Dermis blood vessel endothelial cell (primary cell): ENCODE data around the gene SKAP1. TPM values are rescaled to one million over a fixed set of nuclear protein-coding genes. Genes with fewer than 3 reads are reported as not detected.
A peak's percentile ranks its signal among the peaks of the same experiment; 100 is the strongest.

ENCODE experiments used
- DNase-seq: peaks from one replicate; pipeline ENCODE4 v3.0.0; 2010
- total RNA-seq: library from RNA; depleted of rRNA; stranded (reverse); fragments of >200 nt; gene quantifications from 2 replicates; pipeline ENCODE4 v1.2.3, GENCODE V29; 2014

Gene SKAP1
- total RNA-seq, 1 donor from 2014 or later: 0.17 TPM

DNA sequence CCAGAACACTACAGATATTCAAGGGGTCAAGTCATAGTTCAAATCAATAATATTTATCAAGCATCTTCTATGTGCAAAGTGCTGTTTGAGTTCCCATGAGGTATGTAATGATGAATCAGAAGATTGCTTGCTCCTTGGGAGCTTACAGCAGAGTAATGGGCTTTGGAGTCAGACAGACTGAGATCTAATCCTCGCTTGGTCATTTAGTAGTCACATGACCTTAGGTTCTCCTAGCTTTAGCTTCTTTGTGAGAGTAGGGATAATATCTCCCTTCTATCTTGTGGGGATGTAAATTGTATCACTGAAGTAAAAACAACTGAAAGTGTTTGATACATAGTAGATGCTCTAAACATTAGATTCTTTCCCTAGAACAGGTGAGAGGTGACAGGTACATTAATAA is 292.4 kb downstream of the SKAP1 start:
- no peak for DNase-seq

- DNase-seq: peak; percentile 14
These were observed 295.0 kb downstream of the SKAP1 start for GRCh38 chr17:48134912-48135480.

DNA sequence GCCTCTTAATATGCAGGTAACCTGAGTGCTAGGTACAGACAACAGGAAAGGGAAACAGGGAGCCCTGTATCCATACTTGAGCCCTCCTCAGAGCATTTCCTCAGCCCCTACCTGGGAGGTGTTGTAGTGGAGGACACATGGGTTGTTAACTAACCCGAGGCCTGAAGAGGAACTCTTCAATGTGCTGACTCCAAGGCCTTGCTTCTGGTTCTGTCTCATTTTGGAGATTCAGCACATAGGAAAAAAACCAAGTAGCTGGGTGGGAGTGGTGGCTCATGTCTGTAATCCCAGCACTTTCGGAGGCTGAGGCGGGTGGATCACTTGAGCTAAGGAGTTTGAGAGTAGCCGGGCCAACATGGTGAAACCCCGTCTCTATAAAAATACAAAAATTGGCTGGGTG is 297.6 kb downstream of the SKAP1 start:
- no peak for DNase-seq

DNA sequence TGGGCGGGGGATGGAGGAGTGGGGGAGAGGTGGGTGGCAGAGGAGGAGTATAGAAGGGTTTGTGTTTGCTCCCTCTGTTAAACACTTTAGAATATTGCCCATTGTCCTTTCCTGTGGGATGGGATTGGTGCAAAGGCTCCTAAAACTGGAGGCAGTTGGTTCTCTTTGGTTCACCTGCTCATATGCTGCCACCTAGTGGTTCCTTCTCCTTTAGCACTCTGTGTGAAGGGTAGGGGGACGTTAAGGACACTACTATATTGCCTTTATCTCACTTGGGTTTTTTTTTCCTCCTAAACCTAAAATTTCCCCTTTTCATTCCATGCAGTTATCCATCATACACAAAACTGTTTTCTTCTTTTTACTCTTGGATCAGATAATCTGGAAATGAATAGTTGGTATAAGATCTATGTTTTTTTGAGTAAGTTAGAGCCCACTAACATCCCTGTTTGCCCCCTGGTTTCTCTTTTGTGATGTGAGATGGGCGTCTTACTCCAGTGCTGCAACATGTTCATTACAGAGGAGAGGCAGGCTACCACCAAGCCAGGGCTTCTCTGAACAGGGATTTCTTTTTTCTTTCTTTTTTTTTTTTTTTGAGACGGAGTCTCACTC is 298.7 kb downstream of the SKAP1 start:
- DNase-seq: peak; percentile 84

DNA sequence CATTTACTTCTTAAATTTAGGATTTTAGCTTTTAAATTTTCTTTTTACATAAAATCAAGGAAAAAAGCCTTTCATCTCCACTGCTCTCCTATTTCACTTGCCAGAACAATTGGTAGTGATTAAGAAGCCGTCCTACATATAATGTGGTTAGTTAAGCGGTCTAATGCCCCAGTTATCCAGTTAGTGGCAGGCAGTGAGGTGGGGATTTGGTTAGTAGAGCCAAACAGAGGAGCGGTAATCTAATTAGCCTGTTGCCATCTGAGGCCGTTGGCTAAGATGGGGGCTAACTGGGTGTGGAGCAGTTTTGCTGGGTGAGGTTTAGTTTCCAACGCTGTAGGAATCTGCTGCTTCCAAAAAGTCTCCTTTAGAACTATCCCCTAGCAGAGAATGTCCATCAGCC is 300.0 kb downstream of the SKAP1 start:
- no peak for DNase-seq

GRCh38 chr17:48128400-48128799 is 301.6 kb downstream of the SKAP1 start:
- DNase-seq: no peak

- DNase-seq: peak; percentile 87
These were observed 302.5 kb downstream of the SKAP1 start for GRCh38 chr17:48127371-48128051.

DNA sequence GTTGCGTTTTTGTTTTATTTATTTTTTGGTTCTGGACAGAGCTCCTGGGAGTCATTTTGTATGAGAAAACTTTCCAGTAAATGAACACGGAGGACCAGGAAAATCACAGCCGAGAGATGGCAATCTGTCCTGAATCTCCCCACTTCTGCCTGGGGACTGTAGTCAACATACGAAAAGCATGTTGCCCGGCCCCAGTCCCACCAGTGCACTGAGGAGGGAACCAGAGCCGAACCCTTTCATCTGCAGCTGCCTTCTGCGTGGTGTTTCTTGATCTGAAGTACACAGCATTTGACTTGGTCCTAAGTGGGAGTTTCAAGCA is 303.5 kb downstream of the SKAP1 start:
- DNase-seq: no peak

DNA sequence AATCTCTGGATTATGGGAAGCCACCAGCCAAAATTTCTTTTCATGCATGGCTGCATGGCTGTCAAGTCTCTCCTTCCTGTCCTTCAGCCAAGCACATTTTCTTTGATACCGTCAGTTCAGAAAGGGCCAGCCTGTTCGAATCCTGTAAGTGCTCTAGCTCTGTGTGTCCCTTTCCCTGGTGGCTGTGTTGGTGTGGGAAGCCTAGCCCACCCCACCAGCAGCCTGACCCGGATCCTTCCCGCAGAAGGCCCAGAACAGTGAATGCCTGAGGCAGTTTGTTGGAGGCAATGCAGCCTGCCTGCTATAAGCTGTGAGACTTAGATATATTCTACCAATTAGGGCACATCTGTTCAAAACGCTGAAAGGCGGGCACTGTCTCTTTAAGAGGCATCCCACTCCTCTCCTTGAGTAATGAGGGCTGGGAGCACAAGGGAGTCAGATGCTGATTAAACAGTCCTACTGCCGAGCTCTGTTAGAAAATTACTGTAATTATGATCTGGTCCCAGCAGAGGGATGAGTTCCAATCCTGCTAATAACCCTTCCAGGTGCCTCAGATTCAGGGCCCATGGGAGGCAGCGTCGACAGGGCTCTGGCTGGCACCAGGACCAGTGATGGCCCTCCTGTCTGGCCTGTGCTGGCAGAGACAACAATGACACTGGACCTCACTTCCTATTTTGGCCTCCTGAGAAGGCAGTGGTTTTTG is 304.0 kb downstream of the SKAP1 start:
- DNase-seq: no peak

DNA sequence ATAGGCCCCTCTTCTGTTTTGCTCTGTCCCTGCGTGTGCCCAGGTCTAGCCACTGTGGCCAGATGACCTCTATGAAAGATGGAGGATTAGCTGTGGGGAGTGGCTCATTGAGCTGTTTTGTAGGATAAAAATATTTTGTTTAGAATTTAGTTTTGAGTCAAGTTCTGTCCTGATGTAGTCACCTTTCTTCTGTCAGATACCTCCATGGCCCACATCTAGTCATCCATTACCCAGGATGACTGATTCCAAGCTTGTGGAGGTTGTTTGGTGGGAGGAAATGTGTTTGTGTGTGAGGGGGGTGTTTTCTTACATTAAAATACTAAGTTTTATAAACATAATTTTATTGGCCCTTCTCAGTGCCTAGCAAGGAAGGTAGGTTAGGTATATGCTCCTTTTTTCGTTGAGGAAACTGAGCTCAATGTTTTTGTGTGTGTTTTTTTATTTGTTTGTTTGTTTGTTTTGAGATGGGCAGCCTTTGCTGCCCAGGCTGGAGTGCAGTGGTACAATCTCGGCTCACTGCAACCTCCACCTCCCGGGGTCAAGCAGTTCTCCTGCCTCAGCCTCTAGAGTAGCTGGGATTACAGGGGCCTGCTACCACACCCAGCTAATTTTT is 306.1 kb downstream of the SKAP1 start:
- no peak for DNase-seq

DNA sequence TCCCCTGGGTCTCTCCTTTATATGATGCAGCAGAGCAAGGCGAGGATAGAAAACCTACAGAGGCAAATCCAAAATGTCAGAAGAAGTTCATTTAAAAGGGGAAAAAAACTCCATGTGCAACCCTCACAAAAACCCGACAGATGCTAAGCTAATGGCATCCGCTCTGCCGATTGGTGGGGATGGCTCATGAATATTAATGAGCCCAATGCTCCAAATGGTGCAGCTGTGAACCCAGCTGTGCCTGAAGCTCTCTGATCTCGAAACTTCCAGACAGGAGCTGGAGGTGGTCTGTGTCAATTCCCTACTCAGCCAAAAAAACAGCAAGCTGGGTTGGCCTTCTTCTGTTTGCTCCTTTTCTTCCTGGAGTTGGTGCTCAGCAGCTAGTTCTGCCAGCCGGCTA is 306.9 kb downstream of the SKAP1 start:
- DNase-seq: no peak

GRCh38 chr17:48122665-48123045 is 307.4 kb downstream of the SKAP1 start:
- DNase-seq: no peak

GRCh38 chr17:48121923-48122664 is 307.9 kb downstream of the SKAP1 start:
- DNase-seq: no peak

DNA sequence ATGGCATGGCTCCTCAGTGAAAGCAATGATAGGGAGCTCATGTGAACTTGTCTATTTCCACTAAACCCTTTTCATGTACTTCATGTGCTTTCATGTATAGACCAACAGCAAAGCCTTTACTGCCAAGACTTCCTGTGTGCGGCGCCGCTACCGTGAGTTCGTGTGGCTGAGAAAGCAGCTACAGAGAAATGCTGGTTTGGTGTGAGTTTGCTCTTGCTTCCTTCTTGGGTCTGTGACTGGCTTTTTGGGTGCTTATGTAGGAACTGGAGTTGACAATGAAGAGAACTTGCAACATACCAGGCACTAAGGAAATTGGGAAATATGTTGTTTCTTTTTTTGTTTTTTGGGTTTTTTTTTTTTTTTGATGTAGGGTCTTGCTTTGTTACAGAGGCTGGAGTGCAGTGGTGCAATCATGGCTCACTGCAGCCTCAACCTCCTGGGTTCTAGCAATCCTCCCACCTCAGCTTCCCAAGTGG is 316.8 kb downstream of the SKAP1 start:
- DNase-seq: no peak

- no peak for DNase-seq
These were observed 318.1 kb downstream of the SKAP1 start for GRCh38 chr17:48111937-48112241.

DNA sequence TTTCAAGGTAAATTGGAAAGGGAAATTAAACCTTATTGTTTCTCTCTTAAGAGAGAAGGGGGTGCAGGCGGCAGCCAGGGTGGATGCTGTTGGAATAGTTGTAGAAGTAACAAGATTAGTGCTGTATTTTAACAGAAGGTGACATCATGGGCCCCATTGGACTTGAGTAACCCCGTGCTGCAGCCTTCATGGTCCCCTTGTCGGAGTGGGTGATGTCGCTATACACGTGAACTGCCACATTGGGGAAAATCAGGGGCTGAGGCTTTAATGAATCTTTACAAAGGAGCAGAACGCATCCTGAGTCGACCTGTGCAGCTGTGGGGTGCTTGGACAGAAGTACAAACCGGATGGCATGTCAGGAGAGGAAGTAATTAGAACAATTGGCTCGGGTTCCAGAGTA is 319.3 kb downstream of the SKAP1 start:
- peak; percentile 44 for DNase-seq

DNA sequence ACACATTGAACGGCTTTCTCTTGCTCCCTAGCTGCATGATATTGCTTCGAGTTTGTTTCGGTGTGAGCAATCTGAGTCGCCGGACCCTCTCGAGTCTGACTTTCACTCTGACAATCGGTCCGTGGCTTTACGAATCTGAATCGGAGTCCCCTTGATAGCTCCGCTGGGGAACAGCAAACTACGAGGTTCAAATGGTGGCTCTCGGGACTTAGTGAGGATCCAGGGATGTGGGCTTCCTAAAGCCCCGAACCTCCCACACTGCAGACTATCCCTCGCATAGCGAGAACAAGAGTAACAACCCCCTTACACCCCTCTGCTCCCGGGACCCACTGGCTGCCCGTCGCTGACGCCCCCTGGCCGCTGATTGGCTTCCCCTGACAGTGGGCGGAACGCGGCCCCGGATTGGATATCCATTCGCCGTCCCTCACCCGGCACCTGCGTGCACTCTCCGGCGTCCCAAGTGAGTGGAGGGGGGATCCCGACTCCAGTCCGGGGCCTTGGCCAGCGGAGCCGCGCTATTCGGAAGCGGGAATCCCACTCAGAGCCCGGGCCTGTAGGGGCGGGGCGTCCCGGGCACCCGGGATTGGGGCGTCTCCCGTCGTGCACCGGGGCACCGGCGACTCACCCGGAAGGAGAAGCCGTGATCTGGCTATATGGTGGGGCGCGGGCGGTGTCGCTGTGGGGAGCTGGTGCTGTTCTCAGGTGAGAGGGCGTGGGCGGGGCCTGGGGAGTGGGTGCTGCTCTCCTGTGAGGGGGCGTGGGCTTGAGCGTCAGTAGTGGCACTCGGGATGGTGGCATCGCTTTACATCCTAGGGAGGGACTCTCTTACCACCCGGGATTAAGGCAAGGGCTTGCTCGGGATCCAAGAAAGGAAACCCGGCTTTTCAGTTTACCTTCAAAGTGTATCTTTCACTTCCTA is 322.6 kb downstream of the SKAP1 start, which contains the start of gene SNX11:
TSS of gene SNX11 (plus strand) at position 630 of the 919 bp plus-strand sequence. CDS start 4,278 bp downstream, outside the sequence.
- peak; percentile 90 for DNase-seq

GRCh38 chr17:48106802-48107136 is 323.2 kb downstream of the SKAP1 start:
- no peak for DNase-seq

DNA sequence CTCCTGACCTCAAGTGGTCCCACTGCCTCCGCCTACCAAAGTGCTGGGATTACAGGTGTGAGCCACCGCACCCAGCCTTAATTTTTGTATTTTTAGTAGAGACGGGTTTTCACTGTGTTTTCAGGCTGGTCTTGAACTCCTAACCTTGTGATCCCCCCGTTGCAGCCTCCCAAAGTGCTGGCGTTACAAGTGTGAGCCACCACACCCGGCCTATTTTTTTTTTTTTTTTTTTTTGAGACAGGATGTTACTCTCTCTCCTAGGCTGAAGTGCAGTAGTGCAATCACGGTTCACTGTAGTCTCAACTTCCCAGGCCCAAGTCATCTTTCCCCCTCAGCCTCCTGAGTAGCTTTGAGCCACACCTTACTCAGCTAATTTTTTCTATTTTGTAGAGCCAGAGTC is 325.6 kb downstream of the SKAP1 start:
- no peak for DNase-seq

DNA sequence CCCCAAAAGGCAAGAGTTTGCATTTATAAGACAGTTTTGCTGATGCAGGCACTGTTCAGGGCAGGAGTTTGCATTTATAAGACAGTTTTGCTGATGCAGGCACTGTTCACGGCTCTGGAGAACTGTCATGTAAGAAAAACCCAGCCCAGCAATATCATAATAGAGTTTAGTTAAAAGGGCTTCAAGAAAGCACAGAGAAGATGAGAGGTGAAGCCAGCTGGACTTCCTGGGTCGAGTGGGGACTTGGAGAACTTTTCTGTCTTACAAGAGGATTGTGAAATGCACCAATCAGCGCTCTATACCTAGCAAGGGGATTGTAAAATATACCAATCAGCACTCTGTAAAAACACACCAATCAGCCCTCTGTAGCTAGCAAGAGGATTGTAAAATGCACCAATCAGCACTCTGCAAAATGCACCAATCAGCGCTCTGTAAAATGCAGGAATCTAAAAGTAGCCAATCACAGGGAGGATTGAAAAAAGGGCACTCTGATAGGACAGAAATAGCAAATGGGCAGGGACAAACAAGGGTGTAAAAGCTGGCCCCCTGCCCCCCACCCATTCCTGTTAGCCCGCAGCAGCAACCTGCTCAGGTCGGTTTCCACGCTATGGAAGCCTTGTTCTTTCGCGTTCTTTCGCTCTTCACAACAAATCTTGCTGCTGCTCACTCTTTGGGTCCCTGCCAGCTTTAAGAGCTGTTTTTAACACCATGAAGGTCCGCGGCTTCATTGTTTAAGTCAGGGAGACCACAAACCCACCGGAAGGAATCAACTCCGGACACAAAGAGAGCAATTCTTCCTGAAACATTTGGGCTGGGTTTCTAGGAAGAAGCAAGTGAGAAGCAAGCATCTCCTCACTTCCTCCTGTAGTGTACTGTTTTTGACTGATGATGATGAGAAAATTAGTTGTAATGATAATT is 327.0 kb downstream of the SKAP1 start:
- peak; percentile 48 for DNase-seq
